A549 treated with AZD2906 at 1 μM for 4 hours (cell line): ENCODE measurements around the gene MISP. TPM values are rescaled to one million over a fixed set of nuclear protein-coding genes. Genes with fewer than 3 reads are reported as not detected.

Experiments
- total RNA-seq: library from RNA; stranded (reverse); fragments of 200-300 nt; extraction: Qiagen RNA extraction; gene quantifications from 5 replicates; pipeline ENCODE4 v1.2.3, GENCODE V29; 2022

Gene MISP, protein sequence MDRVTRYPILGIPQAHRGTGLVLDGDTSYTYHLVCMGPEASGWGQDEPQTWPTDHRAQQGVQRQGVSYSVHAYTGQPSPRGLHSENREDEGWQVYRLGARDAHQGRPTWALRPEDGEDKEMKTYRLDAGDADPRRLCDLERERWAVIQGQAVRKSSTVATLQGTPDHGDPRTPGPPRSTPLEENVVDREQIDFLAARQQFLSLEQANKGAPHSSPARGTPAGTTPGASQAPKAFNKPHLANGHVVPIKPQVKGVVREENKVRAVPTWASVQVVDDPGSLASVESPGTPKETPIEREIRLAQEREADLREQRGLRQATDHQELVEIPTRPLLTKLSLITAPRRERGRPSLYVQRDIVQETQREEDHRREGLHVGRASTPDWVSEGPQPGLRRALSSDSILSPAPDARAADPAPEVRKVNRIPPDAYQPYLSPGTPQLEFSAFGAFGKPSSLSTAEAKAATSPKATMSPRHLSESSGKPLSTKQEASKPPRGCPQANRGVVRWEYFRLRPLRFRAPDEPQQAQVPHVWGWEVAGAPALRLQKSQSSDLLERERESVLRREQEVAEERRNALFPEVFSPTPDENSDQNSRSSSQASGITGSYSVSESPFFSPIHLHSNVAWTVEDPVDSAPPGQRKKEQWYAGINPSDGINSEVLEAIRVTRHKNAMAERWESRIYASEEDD
- total RNA-seq, result 67.9 to 84.4 TPM (median 83.1 TPM) in 5 replicates

DNA sequence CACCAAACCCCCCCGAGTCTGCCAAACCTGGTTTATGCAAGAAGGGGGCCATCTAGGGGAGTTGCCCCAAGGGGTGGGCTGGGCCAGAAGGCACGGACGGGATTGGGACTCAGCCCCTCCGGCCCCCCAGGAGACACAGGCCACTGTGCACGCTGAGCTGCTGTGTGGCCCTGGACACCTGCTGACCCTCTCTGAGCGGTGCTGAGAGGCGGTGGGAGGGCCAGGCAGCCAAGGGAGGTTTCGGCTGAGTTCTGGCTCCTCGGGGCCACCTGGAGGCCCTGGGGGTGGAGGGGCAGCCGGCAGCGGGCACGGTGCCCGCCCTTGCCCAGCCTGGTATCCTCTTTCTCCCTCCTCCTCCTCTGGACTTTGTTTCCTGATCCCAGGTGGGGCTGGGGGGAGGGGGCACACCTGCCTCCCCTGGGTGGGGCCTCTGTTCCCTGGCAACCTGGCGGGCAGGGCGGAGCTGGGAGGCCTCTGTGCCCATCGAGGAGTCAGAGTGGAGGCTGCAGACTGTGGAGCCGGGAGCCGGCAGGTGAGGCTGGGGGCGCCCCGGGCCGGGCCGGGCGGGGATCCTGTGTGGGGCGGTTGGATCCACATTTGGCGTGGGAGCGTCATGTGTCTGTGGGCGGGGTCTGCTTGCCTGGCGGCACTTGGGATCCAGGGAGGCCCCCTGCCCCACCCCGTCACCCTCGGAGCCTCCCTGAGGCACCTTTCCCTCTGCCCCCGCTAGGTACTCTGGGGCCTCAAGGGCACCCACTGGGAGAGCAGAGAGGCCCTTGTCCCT is at the start of gene MISP:
TSS of gene MISP (plus strand) at position 473 of the 784 bp plus-strand sequence. CDS start 5,835 bp downstream, outside the sequence.

DNA sequence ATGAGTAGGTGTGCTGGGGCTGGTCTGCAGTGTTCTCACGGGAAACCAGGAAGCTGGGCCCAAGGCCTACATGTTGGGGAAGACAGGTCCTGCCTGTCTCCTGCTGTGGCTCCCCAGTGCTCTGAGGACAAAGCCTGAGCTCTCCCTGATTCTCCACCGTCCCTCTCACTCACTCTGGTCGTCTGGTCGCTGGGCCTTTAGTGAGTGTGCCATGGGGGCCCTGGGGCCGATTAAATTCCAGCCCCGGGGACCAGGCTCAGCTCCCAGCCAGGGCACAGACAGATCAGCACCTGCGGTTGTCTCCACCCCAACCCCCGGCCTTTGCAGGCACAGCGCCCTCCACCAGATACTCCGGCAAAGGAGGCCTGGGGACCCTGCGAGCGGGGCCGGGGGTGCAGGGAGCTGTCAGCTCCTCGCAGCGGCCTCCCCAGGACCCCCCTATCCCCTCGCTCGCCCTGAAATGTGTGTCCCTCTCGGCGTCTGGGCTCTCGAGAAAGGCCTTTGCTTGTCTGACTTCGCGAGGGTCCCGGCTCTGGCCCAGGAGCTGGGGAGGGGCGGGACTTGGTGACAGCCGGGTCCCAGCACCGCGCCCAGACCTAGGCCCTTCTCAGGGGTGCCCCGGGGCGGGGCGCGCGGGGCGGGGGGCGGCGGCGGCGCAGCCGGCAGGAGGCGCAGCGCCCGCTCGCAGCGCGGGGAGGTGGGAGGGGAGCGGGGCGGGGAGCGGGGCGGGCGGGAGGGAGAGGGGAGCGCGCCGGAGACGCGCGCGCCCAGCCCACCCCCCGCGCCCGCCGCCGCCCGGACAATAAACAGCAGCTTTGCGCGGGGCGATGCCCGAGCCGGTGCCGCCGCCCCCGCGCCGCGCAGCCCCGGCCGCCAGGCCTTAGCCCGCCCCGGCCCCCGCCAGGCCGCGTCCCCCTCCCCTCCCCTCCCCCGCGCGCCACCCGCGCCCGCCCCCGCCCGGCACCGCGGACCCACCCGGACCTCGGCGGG is 42.5 kb upstream of the MISP start, which contains the start of gene PALM:
TSS of gene PALM (plus strand) at position 782 of the 990 bp plus-strand sequence. CDS start 212 bp downstream, outside the sequence.

DNA sequence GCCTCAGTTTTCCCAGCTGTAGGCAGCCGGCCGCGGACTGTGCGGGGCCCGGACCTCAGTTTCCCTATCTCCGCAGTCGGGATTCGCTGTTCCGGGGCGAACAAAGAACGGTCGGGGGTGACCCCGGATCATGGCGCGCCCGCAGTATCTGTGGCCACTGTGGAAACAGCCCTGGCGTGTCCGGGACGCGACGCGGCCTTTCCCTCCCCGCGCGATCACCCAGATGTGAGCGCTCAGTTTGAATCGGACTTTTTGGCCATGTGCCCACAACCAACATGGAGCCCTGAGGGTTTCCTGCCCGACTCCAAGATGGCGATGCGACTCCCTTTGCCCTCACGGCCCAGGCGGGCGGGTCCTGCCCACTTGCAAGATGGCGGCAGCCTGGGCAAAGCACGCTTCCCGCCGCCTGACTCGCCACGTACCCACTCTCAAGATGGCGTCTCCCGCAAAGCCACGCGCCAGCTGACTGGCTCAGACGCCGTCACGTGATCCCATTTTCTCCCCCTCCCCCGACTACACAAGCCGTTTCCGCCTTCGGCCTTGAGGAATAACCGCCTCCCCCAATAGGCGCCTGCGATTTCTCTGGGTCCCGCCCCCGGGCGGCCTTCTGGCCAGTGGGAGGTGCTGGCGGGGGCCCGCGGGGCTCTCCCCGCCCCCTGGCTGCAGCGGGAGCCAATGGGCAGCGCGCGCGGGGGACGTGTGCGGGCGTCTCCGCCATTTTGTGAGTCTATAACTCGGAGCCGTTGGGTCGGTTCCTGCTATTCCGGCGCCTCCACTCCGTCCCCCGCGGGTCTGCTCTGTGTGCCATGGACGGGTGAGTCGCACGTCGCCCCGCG is 46.0 kb downstream of the MISP start, which contains the start of gene PTBP1:
TSS of gene PTBP1 (plus strand) at position 761 of the 836 bp plus-strand sequence. CDS start at position 807, 46 bp downstream.

Other genes starting within 250 kb of the MISP start
- gene TPGS1, start 243.6 kb upstream of the MISP start, total RNA-seq, result 11.4 to 18.4 TPM (median 17.4 TPM) in 5 replicates
- gene CDC34, start 219.4 kb upstream of the MISP start, total RNA-seq, result 59.1 to 93.2 TPM (median 92.5 TPM) in 5 replicates
- 0.29 to 0.47 TPM (median 0.32 TPM) in 4 of 5 replicates, not detected in the other for gene GZMM, start 207.1 kb upstream of the MISP start, total RNA-seq
- 658 to 742 TPM (median 709 TPM) in 5 replicates for gene BSG, start 178.5 kb upstream of the MISP start, total RNA-seq
- gene HCN2, start 161.2 kb upstream of the MISP start, total RNA-seq, result 26.6 to 37.3 TPM (median 36.3 TPM) in 5 replicates
- 63.3 to 94.7 TPM (median 88.7 TPM) in 5 replicates for gene POLRMT, start 117.6 kb upstream of the MISP start, total RNA-seq
- 0.46 to 0.82 TPM (median 0.66 TPM) in 5 replicates for gene FGF22, start 111.2 kb upstream of the MISP start, total RNA-seq
- 54.8 to 75.9 TPM (median 73.1 TPM) in 5 replicates for gene RNF126, start 87.9 kb upstream of the MISP start, total RNA-seq
- gene FSTL3, start 74.7 kb upstream of the MISP start, total RNA-seq, result 217 to 278 TPM (median 258 TPM) in 5 replicates
- 0.17 to 0.18 TPM in 2 of 5 replicates, not detected in the others for gene PRSS57, start 55.7 kb upstream of the MISP start, total RNA-seq
- 11.4 to 15.5 TPM (median 14.4 TPM) in 5 replicates for gene PALM, start 42.2 kb upstream of the MISP start, total RNA-seq
- 194 to 234 TPM (median 198 TPM) in 5 replicates for gene PTBP1, start 46.3 kb downstream of the MISP start, total RNA-seq
- 3.1 to 5.0 TPM (median 4.7 TPM) in 5 replicates for gene PLPPR3, start 70.8 kb downstream of the MISP start, total RNA-seq
- 0.11 to 0.24 TPM (median 0.20 TPM) in 5 replicates for gene AZU1, start 76.7 kb downstream of the MISP start, total RNA-seq
- 0.15 to 0.60 TPM (median 0.43 TPM) in 5 replicates for gene PRTN3, start 89.9 kb downstream of the MISP start, total RNA-seq
- 0.14 to 0.23 TPM (median 0.16 TPM) in 5 replicates for gene ELANE, start 101.2 kb downstream of the MISP start, total RNA-seq
- gene CFD, start 108.6 kb downstream of the MISP start, total RNA-seq, result 10.6 to 25.0 TPM (median 22.7 TPM) in 5 replicates
- 14.3 to 26.1 TPM (median 24.5 TPM) in 5 replicates for gene MED16, start 142.1 kb downstream of the MISP start, total RNA-seq
- gene RNU6-9, start 142.4 kb downstream of the MISP start, total RNA-seq, result not detected in 5 replicates
- gene R3HDM4, start 162.1 kb downstream of the MISP start, total RNA-seq, result 28.8 to 39.9 TPM (median 38.1 TPM) in 5 replicates
- 0.25 to 0.48 TPM (median 0.41 TPM) in 5 replicates for gene KISS1R, start 166.2 kb downstream of the MISP start, total RNA-seq
- gene ARID3A, start 174.9 kb downstream of the MISP start, total RNA-seq, result 3.8 to 6.8 TPM (median 5.1 TPM) in 5 replicates
- 48.2 to 72.0 TPM (median 68.3 TPM) in 5 replicates for gene WDR18, start 233.2 kb downstream of the MISP start, total RNA-seq
- 2.5 to 3.5 TPM (median 3.2 TPM) in 5 replicates for gene GRIN3B, start 249.3 kb downstream of the MISP start, total RNA-seq